Measurements from ENCODE around the gene ALG9.
A peak's percentile ranks its signal among the peaks of the same experiment; 100 is the strongest.

The ALG9 gene

DNA sequence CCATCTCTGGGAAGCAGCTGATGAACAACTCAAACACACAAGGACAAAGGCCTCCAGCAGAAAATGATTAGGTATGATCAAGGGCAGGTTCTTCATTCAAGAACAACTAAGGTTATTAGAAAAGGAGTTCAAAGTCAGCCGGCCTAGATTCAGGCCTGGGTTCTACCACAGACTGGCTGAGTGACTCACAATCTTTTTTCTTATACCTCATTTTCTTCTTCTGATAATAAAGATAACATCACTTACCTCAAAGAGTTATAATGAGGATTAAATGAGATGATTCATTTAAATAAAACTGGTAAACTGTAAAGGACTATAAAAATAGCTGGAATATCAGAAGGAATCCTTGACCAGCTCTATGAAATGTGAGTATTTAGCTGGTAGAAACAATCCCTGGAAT is 55.9 kb downstream of the ALG9 start:
- Histone ChIP-seq H3K27ac (ENCODE audit: low read depth, low read length) (no peak overlapping the region), H3K4me3 (ENCODE audit: low read depth, low read length) (no peak overlapping the region), H3K27me3 (ENCODE audit: insufficient read depth, low read length) (no peaks in the 10 kb centered on the region), H3K79me2 (ENCODE audit: control insufficient read depth, insufficient read depth, low read length, unreplicated experiment) (no peaks in the 10 kb centered on the region), H3K36me3 (ENCODE audit: insufficient read depth, low read length) (no peaks in the 10 kb centered on the region), H2AFZ (ENCODE audit: low read length, unreplicated experiment) (no peak overlapping the region), H3K4me1 (ENCODE audit: control insufficient read depth, insufficient read depth, low read length, unreplicated experiment) (peaks cover 16% of the 10 kb centered on the region)

DNA sequence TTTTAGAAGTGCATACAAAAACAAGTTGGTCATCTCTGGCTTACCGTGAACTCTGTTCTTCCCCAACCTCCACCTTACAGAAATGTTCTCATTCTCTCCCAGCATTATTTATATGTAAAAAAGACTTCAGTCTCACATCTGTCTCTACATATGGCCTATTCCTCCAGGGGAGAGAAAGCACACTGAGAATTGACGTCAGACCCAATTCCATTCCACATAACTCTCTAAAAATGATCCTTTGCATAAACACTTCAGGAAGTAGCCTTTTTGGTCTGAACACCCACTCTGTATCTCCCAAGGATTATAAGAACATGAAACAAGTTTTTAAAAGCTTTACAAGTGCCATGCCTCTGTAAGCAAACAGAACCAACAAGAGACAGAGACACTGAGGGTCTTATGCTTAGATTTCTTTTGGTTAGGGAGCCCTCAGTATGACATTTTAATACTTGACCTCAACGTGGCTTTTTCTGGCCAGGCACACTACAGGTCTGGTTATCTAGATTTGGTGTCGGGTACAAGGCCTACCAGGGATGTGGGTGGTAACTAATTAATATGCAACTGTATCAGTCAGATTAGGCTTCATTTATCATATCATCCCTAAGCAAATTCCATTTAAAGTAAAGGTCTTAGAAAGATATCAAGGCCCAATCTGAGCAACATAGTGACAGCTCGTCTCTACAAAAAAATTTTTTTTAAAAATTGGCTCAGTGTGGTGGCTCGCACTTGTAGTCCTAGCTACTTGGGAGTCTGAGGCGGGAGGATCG is 56.6 kb downstream of the ALG9 start:
- Histone ChIP-seq H3K4me3 (ENCODE audit: low read depth, low read length) (no peak overlapping the region), H3K27ac (ENCODE audit: low read depth, low read length) (no peak overlapping the region), H3K27me3 (ENCODE audit: insufficient read depth, low read length) (no peaks in the 10 kb centered on the region), H3K4me1 (ENCODE audit: control insufficient read depth, insufficient read depth, low read length, unreplicated experiment) (peaks cover 10% of the 10 kb centered on the region), H2AFZ (ENCODE audit: low read length, unreplicated experiment) (no peak overlapping the region), H3K79me2 (ENCODE audit: control insufficient read depth, insufficient read depth, low read length, unreplicated experiment) (no peaks in the 10 kb centered on the region), H3K36me3 (ENCODE audit: insufficient read depth, low read length) (peaks cover 3% of the 10 kb centered on the region; the same call in 1 of the 2 replicates)

DNA sequence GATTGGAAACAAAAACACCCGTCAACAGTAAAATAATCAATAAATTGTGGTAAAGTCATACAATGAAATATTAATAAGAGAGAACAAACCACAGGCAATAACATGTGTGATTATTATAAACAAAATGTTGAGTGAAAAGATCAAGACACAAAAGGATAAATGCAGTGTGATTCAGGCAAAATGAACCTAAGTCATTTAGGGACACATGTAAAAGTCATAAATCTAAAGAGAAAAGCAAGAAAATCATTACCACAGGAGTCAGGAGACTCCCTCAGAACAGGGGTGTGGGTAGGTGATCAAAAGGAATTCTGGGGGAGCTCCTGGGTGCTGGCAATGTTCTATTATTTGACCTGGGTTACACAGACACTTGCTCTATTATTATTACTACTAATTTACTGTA is 57.3 kb downstream of the ALG9 start:
- no peaks in the 10 kb centered on the region for H3K79me2 ChIP-seq (ENCODE audit: control insufficient read depth, insufficient read depth, low read length, unreplicated experiment)
- peaks cover 4% of the 10 kb centered on the region for H3K4me1 ChIP-seq (ENCODE audit: control insufficient read depth, insufficient read depth, low read length, unreplicated experiment)
- peaks cover 7% of the 10 kb centered on the region; the same call in 1 of the 2 replicates for H3K36me3 ChIP-seq (ENCODE audit: insufficient read depth, low read length)
- H3K4me3 ChIP-seq (ENCODE audit: low read depth, low read length): no peak overlapping the region
- no peaks in the 10 kb centered on the region for H3K27me3 ChIP-seq (ENCODE audit: insufficient read depth, low read length)
- H2AFZ ChIP-seq (ENCODE audit: low read length, unreplicated experiment): no peak overlapping the region
- H3K27ac ChIP-seq (ENCODE audit: low read depth, low read length): no peak overlapping the region

DNA sequence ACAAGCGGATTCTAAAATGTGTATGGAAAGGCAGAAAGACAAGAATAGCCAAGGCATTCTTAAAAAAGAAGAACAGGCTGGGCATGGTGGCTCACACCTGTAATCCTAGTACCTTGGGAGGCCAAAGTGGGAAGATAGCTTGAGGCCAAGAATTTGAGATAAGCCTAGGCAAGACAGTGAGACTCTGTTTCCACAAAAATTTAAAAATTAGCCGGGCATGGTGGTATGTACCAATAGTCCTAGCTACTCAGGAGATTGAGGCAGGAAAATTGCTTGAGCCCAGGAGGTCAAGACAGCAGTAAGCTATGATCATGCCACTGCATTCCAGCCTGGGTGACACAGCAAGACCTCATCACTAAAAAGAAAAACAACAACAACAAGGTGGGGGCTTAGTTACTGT is 59.2 kb downstream of the ALG9 start:
- no peaks in the 10 kb centered on the region for H3K79me2 ChIP-seq (ENCODE audit: control insufficient read depth, insufficient read depth, low read length, unreplicated experiment)
- no peak overlapping the region for H3K4me3 ChIP-seq (ENCODE audit: low read depth, low read length)
- H3K4me1 ChIP-seq (ENCODE audit: control insufficient read depth, insufficient read depth, low read length, unreplicated experiment): no peaks in the 10 kb centered on the region
- no peaks in the 10 kb centered on the region for H3K27me3 ChIP-seq (ENCODE audit: insufficient read depth, low read length)
- no peak overlapping the region for H3K27ac ChIP-seq (ENCODE audit: low read depth, low read length)
- peaks cover 13% of the 10 kb centered on the region; the same call in 1 of the 2 replicates for H3K36me3 ChIP-seq (ENCODE audit: insufficient read depth, low read length)
- no peak overlapping the region for H2AFZ ChIP-seq (ENCODE audit: low read length, unreplicated experiment)

DNA sequence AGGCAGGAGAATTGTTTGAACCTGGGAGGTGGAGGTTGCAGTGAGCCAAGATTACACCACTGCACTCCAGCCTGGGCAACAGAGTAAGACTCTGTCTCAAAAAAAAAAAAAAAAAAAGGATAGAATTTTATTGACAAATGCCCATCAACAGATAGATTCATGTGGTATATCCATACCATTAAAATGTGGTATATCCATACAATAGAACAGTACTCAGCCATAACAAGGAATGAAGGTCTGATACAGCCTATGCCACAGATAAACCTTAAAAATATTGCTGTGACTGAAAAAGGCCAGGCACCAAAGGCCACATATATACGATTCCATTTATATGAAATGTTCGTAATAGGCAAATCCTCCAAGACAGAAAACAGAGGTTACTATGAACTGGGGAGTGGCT is 59.9 kb downstream of the ALG9 start:
- Histone ChIP-seq H3K27me3 (ENCODE audit: insufficient read depth, low read length) (no peaks in the 10 kb centered on the region), H3K27ac (ENCODE audit: low read depth, low read length) (no peak overlapping the region), H3K79me2 (ENCODE audit: control insufficient read depth, insufficient read depth, low read length, unreplicated experiment) (no peaks in the 10 kb centered on the region), H3K4me1 (ENCODE audit: control insufficient read depth, insufficient read depth, low read length, unreplicated experiment) (no peaks in the 10 kb centered on the region), H2AFZ (ENCODE audit: low read length, unreplicated experiment) (no peak overlapping the region), H3K4me3 (ENCODE audit: low read depth, low read length) (no peak overlapping the region), H3K36me3 (ENCODE audit: insufficient read depth, low read length) (peaks cover 13% of the 10 kb centered on the region; the same call in 1 of the 2 replicates)

DNA sequence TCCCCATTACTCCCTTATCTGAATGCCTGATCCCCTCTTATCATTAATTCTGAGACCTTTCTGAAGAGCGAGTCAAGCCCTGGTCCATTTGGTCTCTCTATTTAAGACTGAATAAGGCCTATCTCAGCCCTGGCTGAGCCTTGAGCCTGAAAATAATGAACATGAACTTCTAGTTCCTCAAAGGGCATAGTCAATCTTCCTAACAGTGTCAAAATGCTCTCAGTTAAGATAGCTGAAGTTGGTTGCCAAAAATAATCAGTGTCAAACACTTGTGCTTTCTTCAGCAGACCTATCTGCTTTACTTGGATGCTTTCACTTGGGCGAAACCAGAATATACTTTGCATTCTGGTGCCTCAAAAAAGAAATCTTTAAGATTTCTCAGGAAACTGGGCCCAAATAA is 62.5 kb downstream of the ALG9 start:
- peaks cover 17% of the 10 kb centered on the region; the same call in 1 of the 2 replicates for H3K36me3 ChIP-seq (ENCODE audit: insufficient read depth, low read length)
- no peaks in the 10 kb centered on the region for H3K79me2 ChIP-seq (ENCODE audit: control insufficient read depth, insufficient read depth, low read length, unreplicated experiment)
- no peak overlapping the region for H3K4me3 ChIP-seq (ENCODE audit: low read depth, low read length)

DNA sequence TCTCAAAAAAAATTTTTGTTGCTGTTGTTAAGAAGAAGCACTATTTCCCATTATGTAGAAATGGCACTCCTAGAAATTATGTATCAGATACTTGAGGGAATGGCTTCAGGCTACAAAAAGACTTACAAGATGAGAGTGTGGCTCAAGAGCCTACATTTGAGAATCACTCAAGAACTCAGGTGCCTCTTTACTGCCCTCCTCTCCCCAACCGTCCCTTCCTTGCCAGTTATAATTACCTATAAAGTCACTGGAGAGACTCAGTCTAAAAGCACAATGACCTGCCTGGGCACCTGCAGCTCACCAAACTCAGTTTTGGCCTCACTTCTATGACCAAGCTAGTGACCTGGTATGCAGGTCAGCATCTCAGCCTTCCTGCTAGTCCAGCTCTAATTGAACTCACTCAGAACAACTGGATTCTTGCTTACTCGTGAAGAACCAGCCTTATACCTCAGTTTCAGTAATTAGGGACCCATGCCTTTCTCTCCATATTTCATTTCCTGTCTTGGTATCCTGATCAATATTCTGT is 63.3 kb downstream of the ALG9 start:
- peaks cover 17% of the 10 kb centered on the region; the same call in 1 of the 2 replicates for H3K36me3 ChIP-seq (ENCODE audit: insufficient read depth, low read length)
- no peaks in the 10 kb centered on the region for H3K27me3 ChIP-seq (ENCODE audit: insufficient read depth, low read length)
- no peak overlapping the region for H3K27ac ChIP-seq (ENCODE audit: low read depth, low read length)
- H3K4me3 ChIP-seq (ENCODE audit: low read depth, low read length): no peak overlapping the region
- no peaks in the 10 kb centered on the region for H3K4me1 ChIP-seq (ENCODE audit: control insufficient read depth, insufficient read depth, low read length, unreplicated experiment)
- no peaks in the 10 kb centered on the region for H3K79me2 ChIP-seq (ENCODE audit: control insufficient read depth, insufficient read depth, low read length, unreplicated experiment)
- no peak overlapping the region for H2AFZ ChIP-seq (ENCODE audit: low read length, unreplicated experiment)

More for the DNA sequence above, 62.5 kb downstream of the ALG9 start:
- Histone ChIP-seq H3K27me3 (ENCODE audit: insufficient read depth, low read length) (no peaks in the 10 kb centered on the region), H3K4me1 (ENCODE audit: control insufficient read depth, insufficient read depth, low read length, unreplicated experiment) (no peaks in the 10 kb centered on the region), H2AFZ (ENCODE audit: low read length, unreplicated experiment) (no peak overlapping the region), H3K27ac (ENCODE audit: low read depth, low read length) (no peak overlapping the region)

DNA sequence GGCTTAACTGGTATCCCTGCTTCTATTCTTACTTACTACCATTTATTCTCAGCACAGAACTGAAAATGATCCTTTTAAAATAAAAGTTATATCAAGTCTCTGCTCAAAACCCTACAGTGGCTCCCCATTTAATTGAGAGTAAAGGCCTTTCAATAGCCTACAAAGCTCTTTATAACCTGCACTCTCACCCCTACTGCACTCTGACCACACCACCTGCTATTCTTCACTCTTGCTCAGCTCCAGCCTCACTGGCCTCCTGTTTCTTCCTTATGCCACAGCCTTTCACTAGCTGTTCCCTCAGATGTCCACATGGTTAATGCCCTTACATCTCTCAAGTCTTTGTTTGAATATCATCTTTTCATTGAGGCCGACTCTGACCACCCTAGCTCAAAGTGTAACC is 64.3 kb downstream of the ALG9 start:
- H3K4me1 ChIP-seq (ENCODE audit: control insufficient read depth, insufficient read depth, low read length, unreplicated experiment): no peaks in the 10 kb centered on the region
- no peak overlapping the region for H3K27ac ChIP-seq (ENCODE audit: low read depth, low read length)
- peaks cover 17% of the 10 kb centered on the region; the same call in 1 of the 2 replicates for H3K36me3 ChIP-seq (ENCODE audit: insufficient read depth, low read length)
- H3K79me2 ChIP-seq (ENCODE audit: control insufficient read depth, insufficient read depth, low read length, unreplicated experiment): no peaks in the 10 kb centered on the region
- no peak overlapping the region for H3K4me3 ChIP-seq (ENCODE audit: low read depth, low read length)
- H2AFZ ChIP-seq (ENCODE audit: low read length, unreplicated experiment): no peak overlapping the region
- H3K27me3 ChIP-seq (ENCODE audit: insufficient read depth, low read length): no peaks in the 10 kb centered on the region

DNA sequence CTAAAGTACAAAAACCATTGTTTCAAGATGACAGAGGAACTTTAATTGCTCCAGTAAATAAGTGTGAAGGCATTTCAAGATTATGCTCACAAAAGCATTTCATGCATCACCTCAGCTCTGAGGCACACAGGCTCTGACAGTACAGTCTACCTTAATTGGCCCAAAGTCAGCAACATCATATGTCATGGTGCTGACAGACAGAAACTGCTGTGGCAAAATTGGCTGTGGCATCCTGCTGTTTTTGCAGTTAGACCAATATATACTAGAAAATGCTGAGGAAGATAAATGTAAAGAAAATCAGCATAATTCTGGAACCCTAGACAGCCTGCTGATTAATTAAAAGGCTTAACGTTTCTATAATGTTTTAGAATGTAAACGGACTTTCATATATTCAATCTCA is 70.2 kb downstream of the ALG9 start:
- Histone ChIP-seq H3K4me1 (ENCODE audit: control insufficient read depth, insufficient read depth, low read length, unreplicated experiment) (peaks cover 14% of the 10 kb centered on the region), H2AFZ (ENCODE audit: low read length, unreplicated experiment) (no peak overlapping the region), H3K27me3 (ENCODE audit: insufficient read depth, low read length) (no peaks in the 10 kb centered on the region), H3K36me3 (ENCODE audit: insufficient read depth, low read length) (peaks cover 11% of the 10 kb centered on the region; the same call in 1 of the 2 replicates), H3K27ac (ENCODE audit: low read depth, low read length) (no peak overlapping the region), H3K4me3 (ENCODE audit: low read depth, low read length) (no peak overlapping the region), H3K79me2 (ENCODE audit: control insufficient read depth, insufficient read depth, low read length, unreplicated experiment) (no peaks in the 10 kb centered on the region)

DNA sequence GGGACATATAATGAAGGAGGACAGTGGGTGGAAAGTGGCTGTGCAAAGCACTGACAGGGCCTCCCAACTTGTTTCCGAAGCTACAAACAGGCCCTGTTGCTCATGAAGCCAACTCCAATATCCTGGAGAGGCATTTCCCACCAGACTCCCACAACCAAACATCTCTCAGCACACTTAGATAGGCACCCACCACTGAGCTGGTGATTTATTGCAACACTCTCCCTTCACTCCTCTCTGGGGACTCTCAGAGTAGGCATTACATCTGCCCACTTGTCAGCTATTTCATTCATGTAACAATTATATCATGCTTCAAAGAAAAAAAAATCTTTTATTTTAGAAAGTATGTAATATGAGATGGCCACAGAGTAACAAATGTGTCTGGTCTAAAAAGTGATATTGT is 73.1 kb downstream of the ALG9 start:
- peaks cover 19% of the 10 kb centered on the region for H3K4me1 ChIP-seq (ENCODE audit: control insufficient read depth, insufficient read depth, low read length, unreplicated experiment)

DNA sequence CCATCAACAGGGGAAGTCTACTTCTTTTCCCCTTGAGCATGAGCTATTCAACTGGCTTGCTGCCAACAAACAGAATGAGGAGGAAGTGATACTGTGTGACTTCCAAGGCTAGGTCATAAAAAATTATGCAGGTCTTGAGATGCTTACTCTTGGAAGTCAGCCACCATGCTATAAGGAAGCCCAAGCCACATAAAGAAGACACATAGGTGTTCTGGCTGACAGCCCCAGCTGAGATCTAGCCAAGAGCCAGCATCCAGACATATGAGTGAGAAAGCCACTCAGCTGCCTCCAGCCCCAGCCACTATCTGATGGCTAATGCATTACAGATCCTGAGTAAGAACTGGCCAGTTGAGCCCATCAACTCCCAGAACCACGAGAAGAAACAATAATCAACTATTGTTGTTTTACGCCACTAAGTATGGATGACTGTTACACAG is 74.2 kb downstream of the ALG9 start:
- Histone ChIP-seq H3K36me3 (ENCODE audit: insufficient read depth, low read length) (0 out of 2 replicates have a peak, but pooled peaks cover 10% of the 10 kb centered on the region), H2AFZ (ENCODE audit: low read length, unreplicated experiment) (no peak overlapping the region), H3K27ac (ENCODE audit: low read depth, low read length) (peak overlapping the region; percentile 30; the same call in 1 of the 2 replicates), H3K4me3 (ENCODE audit: low read depth, low read length) (no peak overlapping the region), H3K79me2 (ENCODE audit: control insufficient read depth, insufficient read depth, low read length, unreplicated experiment) (no peaks in the 10 kb centered on the region), H3K27me3 (ENCODE audit: insufficient read depth, low read length) (no peaks in the 10 kb centered on the region), H3K4me1 (ENCODE audit: control insufficient read depth, insufficient read depth, low read length, unreplicated experiment) (peaks cover 19% of the 10 kb centered on the region)

More for the DNA sequence above, 73.1 kb downstream of the ALG9 start:
- 0 out of 2 replicates have a peak, but pooled peaks cover 10% of the 10 kb centered on the region for H3K36me3 ChIP-seq (ENCODE audit: insufficient read depth, low read length)
- no peak overlapping the region for H3K27ac ChIP-seq (ENCODE audit: low read depth, low read length)
- H3K4me3 ChIP-seq (ENCODE audit: low read depth, low read length): no peak overlapping the region
- no peaks in the 10 kb centered on the region for H3K27me3 ChIP-seq (ENCODE audit: insufficient read depth, low read length)
- no peaks in the 10 kb centered on the region for H3K79me2 ChIP-seq (ENCODE audit: control insufficient read depth, insufficient read depth, low read length, unreplicated experiment)
- no peak overlapping the region for H2AFZ ChIP-seq (ENCODE audit: low read length, unreplicated experiment)

Measured in ACC112 (cell line).